HepG2 (cell line): ENCODE results near the gene ZNF367. TPM values are rescaled to one million over a fixed set of nuclear protein-coding genes. Genes with fewer than 3 reads are reported as not detected.

ENCODE experiments used
- ARID3A ChIP-seq: IDR thresholded peaks from 2 replicates; pipeline ENCODE4 v1.6.1; 2012; ENCODE audit warnings: low read depth, low read length, improper control_type of control experiment
- FLYWCH1 ChIP-seq: sonication (generic); formaldehyde crosslinking; IDR thresholded peaks from 2 replicates; pipeline ENCODE4 v1.8.1; 2023; ENCODE audit warnings: mild to moderate bottlenecking, missing genetic modification reagents
- HMG20A ChIP-seq: IDR thresholded peaks from 2 replicates; pipeline ENCODE4 v1.6.1; 2016; ENCODE audit warnings: borderline replicate concordance
- PLRG1 ChIP-seq: fragments of 450-650 bp; conservative IDR thresholded peaks from 2 replicates; pipeline ENCODE4 v1.6.1; 2016
- SRSF1 ChIP-seq: fragments of 200-400 bp; formaldehyde crosslinking; optimal IDR thresholded peaks from 2 replicates; pipeline ENCODE3; 2017; ENCODE audit warnings: mild to moderate bottlenecking, low read depth, low read length, moderate library complexity
- TARDBP ChIP-seq: sonication (generic); formaldehyde crosslinking; IDR thresholded peaks from 2 replicates; pipeline ENCODE4 v1.8.0; 2022; ENCODE audit warnings: mild to moderate bottlenecking, missing genetic modification reagents
- TCF7L2 ChIP-seq: IDR thresholded peaks from 2 replicates; pipeline ENCODE4 v1.6.1; 2011; ENCODE audit warnings: mild to moderate bottlenecking, low read depth, low read length, moderate library complexity
- THAP7 ChIP-seq: sonication (generic); formaldehyde crosslinking; IDR thresholded peaks from 2 replicates; pipeline ENCODE4 v1.8.1; 2023; ENCODE audit warnings: mild to moderate bottlenecking, missing genetic modification reagents
- ZBTB46 ChIP-seq: sonication (generic); formaldehyde crosslinking; IDR thresholded peaks from 2 replicates; pipeline ENCODE4 v1.4.0; 2020; ENCODE audit warnings: mild to moderate bottlenecking, missing genetic modification reagents, borderline replicate concordance
- ZFP37 ChIP-seq: sonication (generic); formaldehyde crosslinking; IDR thresholded peaks from 2 replicates; pipeline ENCODE4 v1.4.0; 2020; ENCODE audit warnings: missing genetic modification reagents, borderline replicate concordance
- ZNF30 ChIP-seq: sonication (generic); formaldehyde crosslinking; IDR thresholded peaks from 2 replicates; pipeline ENCODE4 v1.5.0; 2020; ENCODE audit warnings: mild to moderate bottlenecking, missing genetic modification reagents
- ZNF547 ChIP-seq: sonication (generic); formaldehyde crosslinking; IDR thresholded peaks from 2 replicates; pipeline ENCODE4 v1.5.1; 2020; ENCODE audit warnings: mild to moderate bottlenecking, missing genetic modification reagents
- ZNF552 ChIP-seq: sonication (generic); formaldehyde crosslinking; IDR thresholded peaks from 2 replicates; pipeline ENCODE4 v1.9.0; 2022; ENCODE audit warnings: missing genetic modification reagents, mild to moderate bottlenecking, borderline replicate concordance
- ZNF607 ChIP-seq: sonication (generic); formaldehyde crosslinking; IDR thresholded peaks from 2 replicates; pipeline ENCODE4 v1.5.1; 2020; ENCODE audit warnings: missing genetic modification reagents, mild to moderate bottlenecking, borderline replicate concordance
- ZNF687 ChIP-seq: sonication (generic); formaldehyde crosslinking; IDR thresholded peaks from 2 replicates; pipeline ENCODE4 v1.5.1; 2020; ENCODE audit warnings: mild to moderate bottlenecking, missing genetic modification reagents, moderate library complexity
- ZNF7 ChIP-seq: IDR thresholded peaks from 2 replicates; pipeline ENCODE4 v1.6.1; 2016; ENCODE audit warnings: missing biosample characterization, missing genetic modification reagents
- ZNF777 ChIP-seq: sonication (generic); formaldehyde crosslinking; IDR thresholded peaks from 2 replicates; pipeline ENCODE4 v1.4.0; 2020; ENCODE audit warnings: missing genetic modification reagents
- ZNF839 ChIP-seq: sonication (generic); formaldehyde crosslinking; IDR thresholded peaks from 2 replicates; pipeline ENCODE4 v1.4.0; 2020; ENCODE audit warnings: missing genetic modification reagents, mild to moderate bottlenecking, borderline replicate concordance
- ZNF841 ChIP-seq: sonication (generic); formaldehyde crosslinking; IDR thresholded peaks from 2 replicates; pipeline ENCODE4 v1.8.1; 2023; ENCODE audit warnings: missing genetic modification reagents, borderline replicate concordance
- ZSCAN9 ChIP-seq: IDR thresholded peaks from 2 replicates; pipeline ENCODE4 v1.6.1; 2016; ENCODE audit warnings: borderline replicate concordance
- polyA plus RNA-seq, 8 experiments: library from polyadenylated mRNA; depleted of rRNA in 3 of 8; stranded (reverse) in 7 of 8; unstranded in 1 of 8; fragments of >200 nt; fragmentation: Illumina TruSeq in 4 of 8; extraction: Trizol in 4 of 8; gene quantifications; 2 replicates each; pipeline versions ENCODE4 v1.2.1 to v1.2.3, GENCODE V29; 2011 to 2016; ENCODE audit warnings: low read depth in 4 of 8, missing spikeins in 1 of 8, mixed read lengths in 1 of 8; ENCODE audit not compliant: insufficient read depth in 1 of 8
- total RNA-seq, 5 experiments: library from RNA; depleted of rRNA; stranded (reverse); fragments of >200 nt; fragmentation: Illumina TruSeq; extraction: Trizol; gene quantifications; 2 replicates each; pipeline ENCODE4 v1.2.3, GENCODE V29; 2016; ENCODE audit warnings: low read depth in 1 of 5

Gene ZNF367
- total and polyA plus RNA-seq, 2 of the 13 experiments (the other 11 are each of a cell fraction or from before 2014, with no cell fraction given) = 2.9 to 7.7 TPM

- TF ChIP-seq THAP7 (CRISPR knock-in tag) = no peak
- TF ChIP-seq ZNF607 (CRISPR knock-in tag) = no peak
- peak; percentile 94 for TF ChIP-seq ZNF547 (CRISPR knock-in tag)
- TF ChIP-seq ZNF777 (CRISPR knock-in tag) = no peak
- no peak for TF ChIP-seq TCF7L2
- TF ChIP-seq ZNF30 (CRISPR knock-in tag) = peak; percentile 91
- TF ChIP-seq ZSCAN9 = no peak
- TF ChIP-seq ZNF687 = no peak; the same call in 1 of the 2 replicates
- no peak; the same call in 1 of the 2 replicates for TF ChIP-seq ZNF841 (CRISPR knock-in tag)
- no peak for TF ChIP-seq ZNF839
- no peak for TF ChIP-seq TARDBP (CRISPR knock-in tag)
- TF ChIP-seq ZNF552 (CRISPR knock-in tag) = 0 out of 2 replicates have a peak, but pooled peaks have one; percentile 32
- peak; percentile 54; the same call in 1 of the 2 replicates for TF ChIP-seq FLYWCH1 (CRISPR knock-in tag)
- TF ChIP-seq SRSF1 = no peak
- no peak for TF ChIP-seq ZNF7 (CRISPR knock-in tag)
- no peak for TF ChIP-seq ZFP37 (CRISPR knock-in tag)
- no peak for TF ChIP-seq PLRG1
- no peak for TF ChIP-seq ARID3A
- no peak for TF ChIP-seq HMG20A
- no peak for TF ChIP-seq ZBTB46 (CRISPR knock-in tag)
Observed at GRCh38 chr9:96418083-96418919, at the start of gene ZNF367 (continued).
